ENCODE measurements around the gene GLYR1.

DNA sequence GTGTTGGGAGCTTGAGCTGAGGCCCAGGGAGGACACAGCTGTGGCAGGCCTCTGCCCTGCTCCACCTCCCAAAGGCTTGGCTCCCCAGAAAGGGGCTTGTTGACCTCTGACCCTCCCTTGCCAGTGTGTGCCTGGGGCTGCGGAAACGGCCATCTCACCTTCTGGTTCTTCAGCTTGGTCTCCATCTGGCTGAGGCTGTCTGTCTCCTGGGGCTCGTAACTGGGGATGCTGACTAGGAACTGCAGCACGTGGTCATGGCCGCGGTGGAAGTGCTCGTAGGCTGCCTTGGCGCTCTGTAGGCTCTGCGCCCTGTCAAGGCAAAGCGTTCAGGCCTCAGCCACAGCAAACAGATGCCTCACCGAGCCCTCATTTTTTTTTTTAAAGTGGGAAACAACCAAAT lies 42.9 kb upstream of the GLYR1 start:
- TF ChIP-seq, protein P1, sequence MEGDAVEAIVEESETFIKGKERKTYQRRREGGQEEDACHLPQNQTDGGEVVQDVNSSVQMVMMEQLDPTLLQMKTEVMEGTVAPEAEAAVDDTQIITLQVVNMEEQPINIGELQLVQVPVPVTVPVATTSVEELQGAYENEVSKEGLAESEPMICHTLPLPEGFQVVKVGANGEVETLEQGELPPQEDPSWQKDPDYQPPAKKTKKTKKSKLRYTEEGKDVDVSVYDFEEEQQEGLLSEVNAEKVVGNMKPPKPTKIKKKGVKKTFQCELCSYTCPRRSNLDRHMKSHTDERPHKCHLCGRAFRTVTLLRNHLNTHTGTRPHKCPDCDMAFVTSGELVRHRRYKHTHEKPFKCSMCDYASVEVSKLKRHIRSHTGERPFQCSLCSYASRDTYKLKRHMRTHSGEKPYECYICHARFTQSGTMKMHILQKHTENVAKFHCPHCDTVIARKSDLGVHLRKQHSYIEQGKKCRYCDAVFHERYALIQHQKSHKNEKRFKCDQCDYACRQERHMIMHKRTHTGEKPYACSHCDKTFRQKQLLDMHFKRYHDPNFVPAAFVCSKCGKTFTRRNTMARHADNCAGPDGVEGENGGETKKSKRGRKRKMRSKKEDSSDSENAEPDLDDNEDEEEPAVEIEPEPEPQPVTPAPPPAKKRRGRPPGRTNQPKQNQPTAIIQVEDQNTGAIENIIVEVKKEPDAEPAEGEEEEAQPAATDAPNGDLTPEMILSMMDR (IDR thresholded peaks at IDR 0.05): no peak
- no peak for TF ChIP-seq POLR2A (IDR thresholded peaks at IDR 0.05)
